Stimulated activated CD8-positive, alpha-beta memory T cell treated with anti-CD3 and anti-CD28 coated beads, Interleukin-15, amount 100 ng/mL, for 24 hours (primary cell): ENCODE measurements around the gene PPP1R16B.

Experiments
- DNase-seq: peaks from one replicate; pipeline ENCODE4 v3.0.0-alpha.2; 2020; ENCODE audit warnings: low read depth

The PPP1R16B gene

GRCh38 chr20:38896009-38896594 lies 90.6 kb downstream of the PPP1R16B start:
- no peak for DNase-seq

DNA sequence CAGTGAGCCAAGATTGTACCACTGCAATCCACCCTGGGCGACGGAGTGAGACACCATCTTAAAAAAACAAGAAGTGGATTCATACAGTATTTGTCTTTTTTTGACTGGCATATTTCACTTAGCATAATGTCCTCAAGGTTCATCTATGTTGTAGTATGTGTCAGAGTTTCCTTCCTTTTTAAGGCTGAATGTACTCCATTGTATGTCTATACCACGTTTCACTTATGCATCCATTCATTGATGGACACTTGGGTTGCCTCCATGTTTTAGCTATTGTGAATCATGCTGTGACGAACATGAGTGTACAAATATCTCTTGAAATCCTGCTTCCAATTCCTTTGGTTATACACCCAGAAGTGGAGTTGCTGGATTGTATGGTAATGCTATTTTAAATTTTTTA lies 91.8 kb downstream of the PPP1R16B start:
- DNase-seq: no peak

DNA sequence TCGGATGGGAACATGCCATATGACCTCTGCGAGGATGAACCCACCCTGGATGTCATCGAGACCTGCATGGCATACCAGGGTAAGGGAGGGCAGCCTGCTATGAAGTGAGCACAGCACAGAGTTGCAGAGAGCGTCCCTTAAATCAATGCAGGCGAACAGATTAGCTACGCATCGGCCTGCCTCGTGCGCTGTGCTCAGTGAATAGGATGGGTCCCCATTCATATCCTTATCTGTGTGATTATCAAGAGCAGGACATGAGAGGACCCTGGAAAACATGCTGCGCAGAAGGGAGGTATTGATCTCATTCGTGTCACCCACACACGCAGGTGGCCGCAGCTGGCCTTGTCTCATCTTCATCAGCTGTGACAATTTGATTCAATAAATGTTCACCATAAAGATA lies 95.1 kb downstream of the PPP1R16B start:
- no peak for DNase-seq

GRCh38 chr20:38902601-38903000 lies 97.1 kb downstream of the PPP1R16B start:
- no peak for DNase-seq

DNA sequence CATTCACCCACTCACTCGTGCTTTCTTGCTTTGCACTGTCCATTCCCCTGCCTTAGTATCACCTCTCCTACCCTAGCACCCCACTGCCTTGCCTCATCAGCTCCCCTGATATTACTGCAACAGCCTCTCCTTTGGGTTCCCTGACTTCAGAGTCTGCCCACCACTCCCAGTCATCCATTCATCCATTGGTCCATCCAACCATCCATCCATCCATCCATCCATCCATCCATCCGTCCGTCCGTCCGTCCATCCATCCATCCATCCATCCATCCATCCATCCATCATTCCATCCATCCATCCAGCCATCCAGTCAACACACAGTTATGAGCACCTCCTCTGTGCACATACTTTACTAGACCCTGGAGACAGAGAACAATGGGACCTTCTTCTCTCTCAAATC lies 97.8 kb downstream of the PPP1R16B start:
- no peak for DNase-seq

GRCh38 chr20:38905375-38905774 lies 99.9 kb downstream of the PPP1R16B start:
- no peak for DNase-seq

DNA sequence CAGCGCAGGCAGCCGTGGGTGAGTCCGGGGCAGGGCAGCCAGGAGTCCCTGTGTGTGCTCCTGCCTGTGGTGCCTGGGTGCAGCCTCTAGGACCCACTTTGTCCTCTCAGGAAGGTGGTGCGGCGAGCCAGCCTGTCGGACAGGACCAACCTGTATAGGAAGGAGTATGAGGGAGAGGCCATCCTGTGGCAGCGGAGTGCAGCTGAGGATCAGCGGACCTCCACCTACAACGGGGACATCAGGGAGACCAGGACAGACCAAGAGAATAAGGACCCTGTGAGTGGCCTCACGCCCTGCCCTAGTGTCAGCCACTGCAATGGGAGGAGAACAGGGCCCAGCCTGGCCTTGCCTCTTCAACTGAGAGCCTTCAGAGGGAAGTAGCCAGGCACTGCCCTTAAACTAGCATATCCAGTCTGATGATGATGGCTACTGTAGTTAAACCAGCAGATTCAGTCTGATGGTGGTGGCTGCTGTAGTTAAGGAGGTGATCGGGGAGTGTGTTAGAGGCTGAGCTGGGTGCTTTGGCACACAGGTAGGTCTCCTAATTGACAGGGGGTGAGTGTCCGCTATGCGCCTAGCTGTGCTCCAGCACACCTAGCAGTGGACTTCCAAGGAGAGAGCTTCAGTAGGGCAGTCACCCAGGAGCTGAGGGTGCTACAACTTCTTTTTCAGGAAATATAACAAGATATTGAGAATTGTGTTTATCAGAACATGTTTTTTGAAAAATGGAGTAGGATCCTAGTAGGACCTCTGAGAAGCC lies 102.6 kb downstream of the PPP1R16B start:
- DNase-seq: no peak

GRCh38 chr20:38915355-38915754 lies 109.9 kb downstream of the PPP1R16B start:
- DNase-seq: no peak

DNA sequence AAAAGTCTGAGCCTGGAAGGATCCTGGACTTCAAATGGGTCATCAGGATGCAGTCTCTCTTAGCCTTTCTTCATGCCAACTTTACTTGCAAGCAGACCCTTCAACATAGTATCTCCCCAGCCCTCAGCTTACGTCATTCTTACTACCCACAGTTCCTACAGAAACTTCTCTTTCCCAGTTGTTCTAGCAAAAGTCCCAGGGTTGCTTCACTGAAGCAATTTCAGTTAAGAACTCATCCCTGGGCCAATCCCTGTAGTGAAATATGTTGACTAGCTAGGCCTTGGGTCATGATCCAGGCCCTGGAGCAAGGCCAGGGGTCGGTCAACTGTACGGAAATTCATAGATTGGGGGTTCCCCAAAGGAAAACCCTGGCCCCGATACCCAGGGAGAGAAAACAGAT lies 112.2 kb downstream of the PPP1R16B start:
- DNase-seq: no peak

- no peak for DNase-seq
These were observed 112.7 kb downstream of the PPP1R16B start for GRCh38 chr20:38918172-38918571.

GRCh38 chr20:38919683-38920082 lies 114.2 kb downstream of the PPP1R16B start:
- DNase-seq: no peak

- no peak for DNase-seq
These were observed 114.9 kb downstream of the PPP1R16B start for GRCh38 chr20:38920411-38920810.

DNA sequence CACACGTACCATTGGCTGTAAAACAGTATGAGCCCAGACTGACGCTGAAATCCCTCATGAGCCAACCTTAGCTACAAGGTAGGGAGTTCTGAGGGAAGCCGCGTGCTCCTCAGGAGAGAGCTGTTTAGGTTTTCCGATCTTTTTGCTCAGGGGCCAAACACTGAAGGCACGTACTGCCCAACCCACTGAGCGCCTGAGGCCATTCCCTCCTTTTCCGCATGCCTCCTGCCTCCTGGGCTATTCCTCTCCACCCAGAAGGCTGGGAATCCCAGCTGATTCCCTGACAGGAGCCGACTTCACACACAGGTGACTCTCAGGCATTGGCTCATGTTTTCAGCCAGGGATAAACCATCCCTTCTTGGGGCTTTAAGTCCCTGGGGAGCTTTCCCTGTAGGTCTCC lies 115.4 kb downstream of the PPP1R16B start:
- no peak for DNase-seq

DNA sequence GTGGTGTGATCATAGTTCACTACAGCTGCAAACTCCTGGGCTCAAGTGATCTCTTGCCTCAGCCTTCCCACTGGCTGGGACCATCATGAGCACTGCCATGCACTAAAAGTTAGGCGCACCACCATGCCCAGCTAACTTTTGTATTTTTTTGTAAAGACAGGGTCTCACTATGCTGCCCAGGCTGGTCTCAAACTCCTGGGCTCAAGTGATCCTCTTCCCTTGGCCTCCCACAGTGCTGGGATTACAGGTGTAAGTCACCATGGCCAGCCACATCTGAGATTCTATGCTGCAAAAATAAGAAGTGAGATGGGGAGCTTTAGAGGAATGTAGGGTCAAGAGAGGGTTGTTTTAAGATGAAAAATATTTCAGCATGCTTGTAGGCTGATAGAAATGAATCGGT lies 119.2 kb downstream of the PPP1R16B start:
- no peak for DNase-seq

DNA sequence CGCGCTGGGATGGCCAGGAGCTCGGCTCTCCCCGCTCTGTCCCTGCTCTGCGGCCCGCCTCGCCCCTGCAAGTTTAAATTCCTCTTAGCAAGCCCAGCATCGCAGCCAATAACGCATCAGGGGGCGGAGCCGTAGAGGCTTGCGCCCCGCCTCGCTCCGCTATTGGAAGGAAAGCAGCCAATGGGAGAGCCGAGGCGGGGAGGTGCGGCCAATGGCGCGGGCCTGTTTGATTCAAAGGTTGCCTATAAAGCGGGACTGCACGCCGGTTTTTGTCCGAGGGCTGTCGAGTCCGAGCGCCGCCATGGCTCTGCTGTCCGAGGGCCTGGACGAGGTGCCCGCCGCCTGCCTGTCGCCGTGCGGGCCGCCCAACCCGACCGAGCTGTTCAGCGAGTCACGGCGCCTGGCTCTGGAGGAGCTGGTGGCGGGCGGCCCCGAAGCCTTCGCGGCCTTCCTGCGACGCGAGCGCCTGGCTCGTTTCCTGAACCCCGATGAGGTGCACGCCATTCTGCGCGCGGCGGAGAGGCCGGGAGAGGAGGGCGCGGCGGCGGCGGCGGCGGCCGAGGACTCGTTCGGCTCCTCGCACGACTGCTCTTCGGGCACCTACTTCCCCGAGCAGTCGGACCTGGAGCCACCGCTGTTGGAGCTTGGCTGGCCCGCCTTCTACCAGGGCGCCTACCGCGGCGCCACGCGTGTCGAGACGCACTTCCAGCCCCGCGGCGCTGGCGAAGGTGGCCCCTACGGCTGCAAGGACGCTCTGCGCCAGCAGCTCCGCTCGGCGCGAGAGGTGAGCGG lies 120.8 kb downstream of the PPP1R16B start, which contains the start of gene FAM83D:
FAM83D (plus strand) TSS at position 276 of the 792 bp plus-strand sequence; CDS start at position 302, 26 bp downstream.
- peak; percentile 90 for DNase-seq

DNA sequence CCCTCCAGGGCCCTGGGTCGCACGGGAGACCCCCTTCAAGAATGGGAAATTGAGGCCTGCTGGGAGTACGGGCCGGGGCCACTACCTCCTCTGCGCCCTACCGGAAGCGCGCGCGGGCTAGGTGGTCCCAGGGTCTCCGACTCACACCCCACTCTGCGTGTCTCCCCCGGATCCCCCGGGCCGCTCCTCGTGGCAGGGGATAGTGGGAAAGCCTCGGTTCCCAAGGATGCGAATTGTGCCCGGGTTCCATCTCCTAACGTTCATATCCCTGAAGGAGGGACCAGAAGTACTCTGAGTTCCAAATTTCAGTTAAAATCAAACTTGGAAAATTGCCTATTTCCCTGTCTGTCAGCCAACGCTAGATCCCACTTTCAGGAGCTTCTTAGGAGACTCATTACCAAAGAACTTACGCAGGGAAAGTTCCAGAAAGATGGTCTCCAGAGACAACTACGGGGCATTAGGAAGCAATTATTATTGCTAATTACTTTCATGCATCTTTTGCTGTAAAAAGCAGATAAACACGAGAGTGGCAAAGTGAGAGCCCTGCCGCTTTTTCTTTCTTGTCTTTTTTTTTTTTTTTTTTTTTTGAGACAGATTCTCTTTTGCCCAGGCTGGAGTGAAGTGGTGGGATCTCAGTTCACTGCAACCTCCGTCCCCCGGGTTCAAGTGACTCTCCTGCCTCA lies 121.6 kb downstream of the PPP1R16B start:
- no peak for DNase-seq

- no peak for DNase-seq
These were observed 122.5 kb downstream of the PPP1R16B start for GRCh38 chr20:38927902-38928578.

GRCh38 chr20:38930242-38930569 lies 124.7 kb downstream of the PPP1R16B start:
- DNase-seq: no peak

GRCh38 chr20:38931984-38932383 lies 126.5 kb downstream of the PPP1R16B start:
- no peak for DNase-seq

DNA sequence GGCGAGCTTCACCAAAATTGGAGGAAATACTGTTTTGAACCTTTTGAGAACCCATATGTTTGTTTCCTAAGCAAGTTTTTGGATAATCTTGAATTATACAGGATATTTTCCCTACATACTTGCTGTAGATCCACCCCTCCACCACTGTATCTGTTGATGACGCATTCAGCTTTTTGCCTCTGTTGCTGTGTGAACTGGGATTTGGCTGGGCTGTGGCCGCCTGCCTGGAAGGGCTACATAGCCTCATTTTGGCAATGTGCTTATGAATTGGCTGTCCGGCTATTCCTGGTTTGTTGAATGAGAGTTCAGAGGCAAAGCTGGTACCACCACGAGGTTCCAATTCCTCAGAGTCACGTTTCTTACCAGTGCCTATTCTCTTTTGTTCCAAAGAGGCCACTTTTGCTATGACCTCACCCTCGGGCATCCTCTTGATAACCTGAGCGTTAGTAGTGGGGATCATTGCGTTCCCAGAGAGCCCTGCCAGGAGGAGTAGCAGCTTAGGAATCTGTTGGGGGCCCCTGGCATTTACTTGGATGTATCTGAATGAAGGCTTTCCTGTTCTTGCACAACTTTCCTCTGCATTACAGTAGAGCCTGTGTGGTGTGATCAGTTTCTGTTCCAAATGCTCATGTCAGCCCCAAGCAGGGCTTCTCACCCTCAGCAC lies 127.1 kb downstream of the PPP1R16B start:
- DNase-seq: no peak

GRCh38 chr20:38934530-38934929 lies 129.0 kb downstream of the PPP1R16B start:
- DNase-seq: no peak
